ENCODE data around the gene FLOT1.

FLOT1 gene

DNA sequence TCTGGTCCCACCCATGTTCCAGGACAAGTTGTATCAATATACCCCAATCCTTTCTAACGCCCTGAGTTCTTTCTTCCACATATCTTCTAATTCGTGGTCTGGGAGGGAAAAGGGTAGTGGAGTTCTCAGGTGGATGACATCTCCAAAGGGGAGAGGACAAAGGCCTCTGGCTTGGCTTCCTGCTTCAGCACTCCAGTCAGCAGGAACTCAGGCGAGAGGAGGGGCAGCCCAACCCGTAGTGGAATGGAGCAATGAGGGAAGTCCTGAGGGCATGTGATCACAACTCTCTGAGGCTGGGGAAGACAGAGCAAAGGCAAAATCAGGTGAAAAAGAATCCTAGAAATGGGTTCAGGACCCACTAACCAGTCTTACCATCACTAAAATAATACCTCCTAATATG, 42.1 kb downstream of the FLOT1 start:
- no peak for DNase-seq (ENCODE audit: low spot score)

DNA sequence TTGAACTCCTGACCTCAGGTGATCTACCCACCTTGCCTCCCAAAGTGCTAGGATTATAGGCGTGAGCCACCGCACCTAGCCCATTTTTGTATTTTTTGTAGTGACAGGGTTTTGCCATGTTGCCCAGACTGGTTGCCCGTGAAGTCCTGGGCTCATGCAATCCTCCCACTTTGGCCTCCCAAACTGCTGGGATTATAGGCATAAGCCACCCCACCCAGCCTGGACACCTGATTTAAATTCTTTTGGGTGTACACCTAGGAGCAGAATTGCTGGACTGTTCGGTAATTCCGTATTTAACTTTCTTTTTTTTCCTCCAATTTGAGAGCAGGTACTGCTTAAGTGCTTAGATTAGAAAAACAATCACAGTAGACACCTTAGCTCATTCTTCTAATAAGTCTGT, 46.1 kb downstream of the FLOT1 start:
- DNase-seq (ENCODE audit: low spot score), result no peak

DNA sequence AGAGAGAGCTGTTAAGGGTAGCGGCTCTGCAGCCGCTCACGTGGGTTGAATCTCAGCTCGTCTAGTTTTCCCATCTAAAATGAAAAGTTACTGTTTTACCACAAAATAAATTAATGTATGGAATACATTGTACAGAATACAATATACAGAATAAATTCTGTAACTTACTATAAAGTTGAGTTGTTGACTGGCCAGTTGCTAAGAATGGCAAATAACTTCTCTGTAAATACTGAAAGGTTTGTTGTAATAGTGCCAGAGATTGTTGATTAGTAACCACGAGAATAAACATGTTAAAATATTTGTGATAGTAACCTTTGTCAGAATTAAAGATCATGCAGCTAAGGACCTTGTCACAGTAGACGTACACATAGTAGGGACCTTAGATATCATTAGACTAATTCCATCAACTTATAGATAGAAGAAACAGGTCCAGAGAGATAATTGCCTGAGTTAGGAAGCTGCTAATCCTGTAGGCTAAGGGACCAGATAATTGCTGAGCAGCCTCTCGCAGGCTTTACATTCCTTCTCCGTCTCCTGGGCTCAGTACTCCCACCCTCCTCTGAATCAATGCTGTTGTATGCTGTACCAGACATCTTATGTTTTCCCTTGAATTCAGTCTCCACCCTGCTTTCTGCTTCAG, 51.2 kb downstream of the FLOT1 start:
- no peak for DNase-seq (ENCODE audit: low spot score)

DNA sequence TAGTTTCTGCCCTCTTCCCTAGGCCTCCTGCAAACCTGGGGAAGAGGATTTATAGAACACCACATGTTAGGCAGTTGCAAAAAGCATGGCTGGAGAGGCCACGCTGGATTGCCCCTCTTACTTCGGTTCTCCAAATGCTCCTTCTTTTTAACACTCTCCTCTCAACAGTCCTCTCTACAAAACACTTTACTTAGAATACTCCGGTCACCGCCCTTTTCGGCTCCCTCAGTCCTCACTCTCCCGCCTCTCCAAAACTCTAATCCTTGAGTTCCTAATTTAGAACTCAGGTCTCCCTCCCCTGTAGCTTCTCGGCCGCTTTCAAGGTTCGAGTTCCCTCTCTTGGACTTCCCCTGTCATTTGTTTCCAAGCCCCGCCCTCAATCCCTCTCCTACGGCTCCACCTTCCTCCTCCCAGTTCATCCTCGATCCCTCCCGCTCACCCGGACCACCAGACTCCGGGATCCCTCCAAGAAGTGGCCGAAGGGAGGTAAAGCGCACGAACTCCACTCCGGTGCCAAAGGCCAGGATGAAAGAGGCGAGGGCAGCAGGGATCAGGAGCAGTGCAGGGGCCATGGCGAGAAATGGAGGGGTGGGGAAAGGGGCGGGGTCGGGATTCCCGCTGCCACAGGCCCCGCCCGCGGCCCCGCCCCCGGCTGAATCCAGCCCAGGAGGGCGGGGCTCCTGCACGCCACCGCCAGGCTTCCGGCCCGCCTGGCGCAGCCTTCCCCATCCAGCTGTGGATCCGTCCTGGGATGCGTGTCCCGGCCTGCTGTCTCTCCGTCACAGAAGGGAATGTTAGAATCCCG, 51.9 kb downstream of the FLOT1 start, which contains the start of gene NRM:
Gene NRM, minus strand, starts transcription at position 582 of the 805 bp plus-strand sequence. Its CDS starts 10 bp downstream, at position 572.
- DNase-seq (ENCODE audit: low spot score), result peak; percentile 94

DNA sequence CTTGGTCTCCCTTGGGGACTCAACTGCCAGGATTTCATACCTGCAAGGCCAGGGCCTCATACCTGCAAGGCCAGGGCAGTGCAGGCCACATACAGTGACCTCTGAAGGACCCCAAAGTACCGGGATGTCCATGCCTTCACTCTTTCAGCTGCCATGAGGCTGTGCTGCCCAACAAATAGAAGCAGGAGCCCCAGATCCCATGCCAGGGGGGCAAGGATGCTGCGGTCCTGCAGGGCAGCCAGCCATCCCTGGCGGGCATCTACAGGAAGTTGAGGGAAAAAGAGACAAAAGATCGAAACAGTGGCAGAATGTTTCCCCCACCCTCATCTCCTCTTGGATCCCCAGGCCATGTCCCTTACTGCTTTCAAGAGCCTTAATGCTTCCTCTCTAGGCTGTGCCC, 52.5 kb downstream of the FLOT1 start:
- DNase-seq (ENCODE audit: low spot score), result no peak

DNA sequence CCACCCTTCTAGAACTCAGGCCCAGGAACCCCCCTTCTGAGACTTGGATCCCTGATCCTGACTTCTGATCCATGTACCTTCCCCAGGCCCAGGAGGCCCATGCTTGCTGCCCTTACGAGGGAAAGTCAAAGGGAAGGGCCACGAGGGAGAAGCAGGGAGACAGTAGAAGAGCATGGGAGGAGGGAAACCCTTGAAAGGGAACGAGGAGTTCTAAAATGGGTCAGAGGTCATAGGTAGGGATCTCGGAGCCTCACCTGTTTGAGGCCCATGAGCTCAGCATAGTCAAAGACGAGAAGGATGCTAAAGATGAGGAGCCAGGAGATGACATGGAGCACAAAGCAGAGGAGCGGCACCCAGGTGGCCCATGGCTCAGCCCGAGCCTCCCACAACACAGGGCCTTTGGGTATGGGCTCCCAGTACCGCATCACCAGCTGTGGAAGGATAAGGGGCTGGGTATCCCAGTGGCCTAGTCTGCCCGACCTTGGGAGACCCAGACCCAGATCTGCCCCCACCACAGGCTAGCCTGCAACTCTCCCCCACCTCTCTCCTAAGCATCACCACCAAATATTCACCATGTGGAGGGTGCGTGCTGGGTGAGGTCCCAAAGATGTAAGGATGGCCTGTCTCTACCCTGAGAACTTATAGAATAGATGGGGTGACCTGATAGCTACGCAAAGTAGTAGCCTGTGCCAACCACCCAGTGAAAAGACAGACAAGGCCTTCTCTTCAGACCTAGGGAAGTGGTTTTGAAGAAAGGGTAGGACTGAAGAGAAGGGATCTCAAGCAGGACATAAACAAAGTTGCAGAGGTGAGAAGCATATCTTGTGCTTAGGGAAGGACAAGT, 53.2 kb downstream of the FLOT1 start:
- no peak for DNase-seq (ENCODE audit: low spot score)

DNA sequence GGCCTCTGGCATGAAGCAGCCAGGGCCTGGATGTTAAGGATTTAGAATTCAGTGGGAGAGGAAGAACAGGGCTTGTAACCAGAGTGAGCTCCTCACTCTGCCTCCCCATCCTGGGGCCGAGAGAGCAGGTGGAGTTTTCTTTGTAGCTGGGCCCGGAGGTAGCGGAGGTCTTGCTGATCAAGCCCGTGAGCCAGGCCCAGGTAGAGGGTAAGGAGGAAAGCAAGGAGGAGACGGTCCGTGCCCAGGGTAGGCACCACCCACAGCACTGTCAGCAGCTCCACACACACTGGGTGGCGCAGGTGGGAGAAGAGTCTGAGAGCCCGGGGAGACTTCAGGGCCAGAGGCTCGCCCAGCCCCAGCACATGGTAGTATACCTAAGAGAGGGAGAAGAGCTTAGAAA, 53.9 kb downstream of the FLOT1 start:
- DNase-seq (ENCODE audit: low spot score), result no peak

DNA sequence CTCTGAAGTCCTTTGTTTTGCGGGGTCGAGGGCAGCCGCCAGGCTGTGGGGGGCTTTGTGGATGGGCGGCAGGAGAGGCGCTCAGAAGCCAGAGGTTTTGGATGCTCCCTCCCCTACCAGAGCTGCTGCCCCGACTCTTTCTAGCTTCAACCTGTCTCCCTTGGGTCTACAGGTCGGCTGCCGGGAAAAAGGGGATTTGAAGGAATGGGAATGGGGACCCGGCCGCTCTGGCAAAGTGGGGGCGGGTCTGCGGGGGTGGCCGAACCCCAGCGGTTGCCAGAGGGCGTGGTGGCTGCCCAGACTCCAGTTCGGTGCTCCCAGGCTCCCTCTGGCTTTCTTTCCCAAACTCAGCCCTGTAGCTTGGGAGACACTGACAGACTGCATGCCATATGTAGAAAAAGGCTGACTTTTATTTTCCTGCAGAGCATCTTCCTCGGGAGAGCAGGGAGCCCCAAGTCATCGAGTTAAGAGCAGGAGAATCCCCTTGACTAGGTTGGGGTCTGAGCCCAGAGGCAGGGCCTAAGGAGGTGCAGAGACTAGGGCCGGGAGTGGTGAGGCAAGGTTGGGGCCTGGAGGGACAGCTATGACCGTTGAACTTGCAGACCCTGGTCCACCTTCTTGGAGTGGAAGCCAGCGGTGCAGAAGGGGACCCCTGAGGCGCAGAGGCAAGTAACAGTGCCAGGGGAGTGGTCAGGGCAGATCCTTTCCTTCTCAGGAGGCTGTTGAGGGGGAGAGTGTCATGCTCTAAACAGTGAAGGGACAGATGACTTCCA, 54.6 kb downstream of the FLOT1 start:
- DNase-seq (ENCODE audit: low spot score), result peak; percentile 59

DNA sequence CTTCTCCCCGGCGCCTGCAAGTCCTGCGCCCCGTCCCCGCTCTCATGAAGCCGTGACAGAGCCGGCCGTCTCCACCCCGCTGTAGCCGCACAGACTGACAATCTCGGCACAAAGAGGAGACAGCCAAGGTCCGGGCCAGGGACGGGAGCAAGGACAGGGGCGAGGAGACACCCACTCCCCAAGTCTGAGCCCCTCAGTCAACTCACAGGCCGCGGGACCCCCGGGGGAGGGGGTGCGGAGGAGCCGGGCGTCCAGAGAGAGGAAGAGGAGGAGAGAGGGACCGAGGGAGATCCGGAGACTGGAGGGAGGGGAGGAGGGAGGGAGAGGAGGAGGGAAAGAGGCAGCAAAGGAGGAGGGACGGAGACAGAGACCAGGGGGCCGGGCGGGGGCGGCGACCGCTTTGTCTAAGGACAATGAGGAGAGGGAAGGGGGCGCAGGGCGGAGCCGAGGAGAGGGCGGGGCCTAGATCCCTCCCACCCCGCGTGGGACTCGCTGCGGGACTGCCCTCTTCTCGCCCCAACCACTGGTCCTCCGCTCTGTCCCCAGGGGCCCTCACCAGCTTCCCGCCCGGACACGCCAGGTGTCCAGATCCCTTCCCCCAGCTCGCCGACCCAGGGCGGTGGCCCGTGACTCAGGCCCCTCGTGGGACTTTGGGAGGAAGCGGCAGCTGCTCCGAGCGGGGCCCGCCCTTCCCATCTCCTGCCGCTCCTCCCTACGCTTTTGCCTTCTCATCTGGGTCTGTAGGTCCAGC, 55.4 kb downstream of the FLOT1 start:
- DNase-seq (ENCODE audit: low spot score), result peak; percentile 96

DNA sequence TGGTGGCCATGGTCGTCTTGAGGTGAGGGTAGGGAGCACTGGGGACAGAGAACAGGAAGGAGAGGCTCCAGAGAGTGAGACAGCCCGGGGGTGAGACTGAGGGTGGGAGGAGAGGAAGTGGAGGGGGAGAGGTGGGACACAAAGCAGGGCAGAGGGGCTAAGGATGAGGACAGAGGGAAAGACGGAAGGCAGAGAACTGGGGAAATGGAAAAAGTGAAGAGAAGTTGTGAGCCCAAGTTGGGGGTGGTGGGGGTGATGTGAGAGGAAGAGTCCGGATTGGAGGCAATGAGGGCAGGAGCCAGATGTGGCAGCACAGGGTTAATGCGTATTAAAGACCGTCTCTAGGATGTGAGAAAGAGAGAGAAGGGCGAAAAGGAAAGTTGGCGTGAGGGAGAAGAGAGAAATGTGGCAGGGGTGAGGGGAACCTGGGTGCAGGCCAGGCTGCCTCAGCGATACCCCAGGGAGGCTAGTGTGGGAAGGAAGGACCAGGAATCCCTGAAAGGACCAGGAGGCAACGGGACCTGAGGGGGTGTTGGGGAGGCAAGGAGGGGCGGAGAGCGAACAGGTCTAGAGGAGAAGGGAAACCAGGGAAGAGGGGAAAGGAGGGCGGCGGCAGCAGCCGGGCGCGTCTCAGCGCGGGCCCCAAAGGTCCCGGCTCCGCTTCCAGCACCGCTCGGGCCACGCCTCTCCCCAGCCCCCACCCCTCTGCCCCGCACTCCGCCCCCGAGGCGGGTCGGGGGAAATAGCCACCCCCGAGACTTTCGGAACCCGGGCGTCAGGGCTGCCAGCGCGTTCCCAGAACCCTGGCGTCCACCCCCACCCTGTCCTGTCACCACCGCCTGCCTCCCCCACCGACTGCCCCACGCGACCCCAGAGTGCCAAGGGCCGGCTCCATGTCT, 56.2 kb downstream of the FLOT1 start, which contains the start of gene PPP1R18:
Gene PPP1R18, minus strand, starts transcription at position 637 of the 899 bp plus-strand sequence. Its CDS starts 627 bp downstream, at position 10.
- peak; percentile 90 for DNase-seq (ENCODE audit: low spot score)

DNA sequence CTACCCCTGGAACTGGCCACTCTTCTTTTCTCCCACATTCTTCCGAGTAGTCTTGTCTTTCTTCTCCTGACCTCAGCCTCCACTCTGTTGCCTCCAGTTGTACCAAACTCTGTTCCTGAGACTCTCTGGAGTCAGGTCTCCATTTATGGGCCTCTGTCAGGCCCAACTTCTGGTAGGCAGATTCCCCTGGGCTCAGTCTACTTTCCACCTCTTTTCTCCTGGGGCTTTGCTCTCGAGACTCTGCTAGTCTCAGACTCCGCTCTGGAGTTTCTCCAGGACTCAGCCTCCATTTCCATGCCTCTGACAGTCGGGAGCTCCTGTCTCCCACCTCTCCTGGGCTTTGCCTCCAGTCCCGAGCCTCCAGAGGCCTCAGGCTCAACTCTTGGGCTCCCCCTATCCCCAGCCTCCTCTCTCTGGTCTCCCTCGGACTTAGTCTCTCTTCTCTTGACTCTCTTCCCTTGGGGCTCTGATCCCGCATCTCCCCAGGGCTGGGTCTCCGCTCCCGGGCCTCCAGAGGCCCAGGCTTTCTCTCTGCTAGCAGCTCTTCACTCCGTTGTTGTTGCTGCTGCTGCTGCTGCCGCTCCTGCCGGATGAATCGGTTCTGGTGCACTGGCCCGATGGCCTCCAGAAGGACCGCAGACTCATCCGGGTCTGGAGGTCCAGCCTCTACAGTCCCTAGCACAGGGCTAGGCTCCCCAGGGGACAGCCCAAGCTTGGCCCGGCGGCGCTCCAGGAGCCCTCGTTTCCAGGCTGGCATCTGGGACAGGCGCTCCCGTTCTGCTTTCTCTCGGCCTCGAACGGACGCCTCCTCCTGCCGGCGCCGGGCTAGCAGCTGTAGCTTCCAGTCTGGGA, 57.1 kb downstream of the FLOT1 start:
- DNase-seq (ENCODE audit: low spot score), result peak; percentile 34

DNA sequence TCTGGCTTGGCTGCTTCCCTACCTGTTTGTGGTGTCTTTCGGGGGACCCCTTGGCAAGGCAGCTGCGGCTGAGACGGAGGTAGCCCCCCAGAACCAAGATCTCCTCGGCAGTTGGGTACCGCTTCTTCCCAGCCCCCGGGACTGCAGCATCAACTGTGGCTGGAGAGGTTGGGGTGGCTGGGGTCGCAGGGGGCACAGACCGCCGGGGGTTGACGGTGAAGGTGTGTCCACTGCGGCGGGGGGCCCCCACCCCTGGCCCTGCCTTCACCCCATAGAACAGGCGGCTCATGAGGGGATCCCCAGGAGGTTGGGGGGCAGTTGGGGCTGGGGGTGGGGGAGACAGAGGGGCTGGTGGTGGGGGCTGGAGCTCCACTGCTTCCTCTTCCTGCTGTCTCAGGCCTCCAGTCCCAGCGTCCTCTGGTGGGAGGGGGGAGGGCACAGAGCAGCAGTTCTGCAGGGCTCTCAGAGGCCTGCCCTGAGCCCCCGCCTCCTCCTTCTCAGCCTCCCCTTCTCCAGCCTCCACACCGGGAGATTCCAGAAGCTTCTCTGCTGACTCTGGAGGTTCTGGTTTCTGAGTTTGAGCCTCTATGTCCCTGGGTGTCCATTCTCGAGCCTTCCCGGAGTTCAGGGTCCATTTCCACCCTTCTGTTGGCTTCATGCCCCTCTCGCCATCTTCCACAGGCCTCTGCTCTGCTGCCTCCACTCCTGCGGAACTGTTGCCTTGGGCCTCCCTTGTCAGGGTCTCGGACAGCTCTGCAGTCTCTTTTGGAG, 57.9 kb downstream of the FLOT1 start:
- peak; percentile 55 for DNase-seq (ENCODE audit: low spot score)

DNA sequence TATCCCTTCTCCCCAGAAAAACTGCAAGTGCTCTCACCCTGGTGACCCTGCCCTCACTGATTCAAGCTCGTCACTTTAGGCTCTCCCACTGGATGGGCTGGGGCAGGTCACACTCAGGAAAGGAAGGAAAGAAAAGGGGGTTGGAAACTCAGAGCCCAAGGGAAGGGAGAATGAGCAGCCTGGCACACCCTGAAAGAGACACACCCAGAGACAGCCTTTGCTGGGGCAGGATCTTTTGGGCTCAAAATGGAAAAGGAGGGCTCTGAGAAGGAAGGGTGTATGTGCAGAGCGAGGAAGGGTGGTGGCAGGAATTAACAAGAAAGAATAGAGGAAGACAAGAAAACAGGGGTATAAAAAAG, 58.5 kb downstream of the FLOT1 start:
- no peak for DNase-seq (ENCODE audit: low spot score)

DNA sequence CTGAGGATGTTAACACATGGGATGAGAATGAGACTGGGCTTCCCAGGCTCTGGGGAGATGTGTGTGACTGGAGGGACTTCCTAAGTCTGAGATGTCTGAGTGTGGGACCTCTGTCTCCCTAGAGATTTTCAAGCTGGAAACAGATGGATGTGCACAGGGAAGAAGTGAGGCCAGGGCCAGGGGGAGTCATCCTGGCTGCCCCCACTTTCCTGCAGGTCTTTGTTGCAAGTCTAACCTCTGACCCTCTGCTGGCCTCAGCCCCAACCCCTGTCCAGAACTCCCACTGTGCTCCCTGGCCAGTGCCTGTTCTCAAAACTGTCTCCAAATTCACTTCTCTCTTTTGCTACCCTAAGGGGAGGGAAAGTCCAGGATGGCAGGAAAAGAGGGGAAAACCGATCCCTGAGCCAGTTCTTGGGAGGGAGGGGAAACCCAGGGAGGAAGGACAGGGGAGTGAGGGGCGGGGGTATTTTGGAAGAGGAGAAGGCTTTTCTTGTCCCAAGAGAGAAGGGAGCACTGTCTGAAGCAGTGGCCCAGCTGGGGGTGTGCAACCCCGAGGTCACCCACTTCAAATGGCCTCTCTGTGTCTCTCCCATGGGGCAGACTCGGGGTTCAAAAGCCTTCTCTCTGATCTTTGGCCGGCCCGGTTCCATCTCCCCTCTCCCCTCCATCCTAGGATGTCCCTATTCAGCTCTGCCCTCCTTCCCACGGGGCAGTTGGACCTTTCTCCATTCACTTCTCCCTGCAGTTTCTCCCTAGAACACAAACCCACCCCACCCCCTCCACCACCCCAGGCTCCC, 59.1 kb downstream of the FLOT1 start:
- no peak for DNase-seq (ENCODE audit: low spot score)

DNA sequence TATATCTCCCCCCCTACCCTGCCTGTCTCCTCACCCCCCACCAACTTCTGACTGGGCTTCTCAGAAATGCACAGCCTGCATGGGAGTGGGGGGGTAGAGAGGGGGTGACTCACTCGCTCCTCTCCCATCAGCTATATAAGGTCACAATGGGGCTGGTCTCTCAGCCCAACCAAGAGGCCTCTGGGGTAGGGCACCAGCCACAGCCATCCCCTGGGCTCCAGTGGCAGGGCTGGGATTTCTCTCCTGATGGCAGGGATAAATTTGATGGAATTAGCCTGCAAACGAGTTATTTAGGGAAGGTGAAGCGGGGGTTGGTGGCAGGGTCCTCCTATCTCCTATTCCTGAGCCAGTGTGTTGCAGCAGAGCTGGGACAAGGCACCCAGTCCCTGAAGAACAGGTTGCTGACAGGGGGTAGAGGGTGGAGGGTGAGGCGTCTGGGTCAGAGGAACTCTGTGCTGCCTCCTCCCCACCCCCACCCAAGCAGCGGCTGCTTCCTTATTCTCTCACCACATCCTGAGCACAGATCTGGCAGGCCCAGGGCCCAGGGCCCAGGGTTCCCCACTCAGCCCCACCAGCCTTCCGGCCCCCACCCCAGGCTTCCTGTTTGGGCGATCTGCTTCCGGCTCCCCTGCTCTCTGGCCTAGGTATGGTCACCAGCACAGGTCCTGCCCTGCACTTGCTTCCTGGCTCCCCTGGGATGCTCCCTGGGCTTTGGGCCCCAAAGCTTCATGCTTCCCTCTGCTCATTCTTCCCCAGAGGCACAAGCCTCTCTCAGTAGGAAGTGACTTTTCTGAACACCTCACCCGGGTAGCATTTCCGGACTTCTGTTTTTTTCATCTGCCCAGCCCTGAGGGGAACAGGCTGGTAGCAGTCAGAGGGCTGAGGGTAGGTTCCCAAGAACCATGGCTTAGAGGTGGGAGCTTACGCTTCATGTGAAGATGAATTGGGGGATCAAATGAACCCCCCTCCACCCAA, 60.1 kb downstream of the FLOT1 start:
- peak; percentile 91 for DNase-seq (ENCODE audit: low spot score)

DNA sequence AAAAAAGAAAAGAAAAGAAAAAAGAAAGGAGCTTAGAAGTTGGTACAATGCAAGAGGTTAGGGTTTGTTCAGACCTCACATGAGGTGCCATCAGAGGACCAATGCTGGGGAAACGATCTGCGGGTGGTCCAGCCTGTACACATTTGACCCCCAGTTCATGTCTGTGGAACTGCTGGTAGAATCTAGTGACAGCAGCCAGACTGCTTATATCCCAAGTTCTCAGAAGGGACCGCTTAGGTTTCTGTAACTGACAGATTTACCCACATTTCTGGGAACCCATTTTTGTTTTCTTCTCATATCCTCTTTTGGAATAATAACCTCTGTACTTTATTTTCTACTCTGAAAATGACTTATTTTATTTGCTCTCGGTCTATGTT, 60.7 kb downstream of the FLOT1 start:
- DNase-seq (ENCODE audit: low spot score), result no peak

Data from GM03348 (cell line).